HEK293 (cell line): Measurements from ENCODE around the gene GRIPAP1.

Source experiments
- CTCF ChIP-seq: fragments of 450-650 bp; formaldehyde crosslinking; IDR thresholded peaks from 2 replicates; pipeline ENCODE4 v1.5.1; 2016; ENCODE audit warnings: missing biosample characterization, missing genetic modification characterization
- HOXD13 ChIP-seq: sonication (generic); formaldehyde crosslinking; IDR thresholded peaks from 2 replicates; pipeline ENCODE4 v1.8.0; 2022; ENCODE audit warnings: missing genetic modification reagents, borderline replicate concordance
- KLF7 ChIP-seq: fragments of 450-650 bp; formaldehyde crosslinking; IDR thresholded peaks from 2 replicates; pipeline ENCODE4 v1.5.1; 2016; ENCODE audit warnings: missing biosample characterization, missing genetic modification characterization, borderline replicate concordance
- MEIS1 ChIP-seq: sonication (generic); formaldehyde crosslinking; IDR thresholded peaks from 2 replicates; pipeline ENCODE4 v1.8.1; 2022; ENCODE audit warnings: missing genetic modification reagents, mild to moderate bottlenecking, borderline replicate concordance
- MZF1 ChIP-seq: fragments of 450-650 bp; formaldehyde crosslinking; IDR thresholded peaks from 2 replicates; pipeline ENCODE4 v1.5.1; 2017; ENCODE audit warnings: missing biosample characterization, missing genetic modification characterization, borderline replicate concordance
- PBX3 ChIP-seq: sonication (generic); formaldehyde crosslinking; IDR thresholded peaks from 2 replicates; pipeline ENCODE4 v1.8.1; 2022; ENCODE audit warnings: mild to moderate bottlenecking, moderate library complexity, missing genetic modification reagents
- PRDM10 ChIP-seq: fragments of 450-650 bp; formaldehyde crosslinking; IDR thresholded peaks from 2 replicates; pipeline ENCODE4 v1.5.1; 2016; ENCODE audit warnings: missing biosample characterization, missing genetic modification characterization
- PRDM2 ChIP-seq: fragments of 450-650 bp; formaldehyde crosslinking; IDR thresholded peaks from 2 replicates; pipeline ENCODE4 v1.5.1; 2016; ENCODE audit warnings: missing biosample characterization, missing genetic modification characterization, borderline replicate concordance
- TCF7L2 ChIP-seq: IDR thresholded peaks from 2 replicates; pipeline ENCODE4 v1.6.1; 2011; ENCODE audit warnings: low read depth, mild to moderate bottlenecking, inconsistent platforms, low read length, moderate library complexity, borderline replicate concordance
- TRIM28 ChIP-seq: IDR thresholded peaks from 2 replicates; pipeline ENCODE4 v1.6.1; 2011; ENCODE audit warnings: low read length, control low read depth, borderline replicate concordance
- ZBTB11 ChIP-seq: fragments of 450-650 bp; formaldehyde crosslinking; conservative IDR thresholded peaks from 2 replicates; pipeline ENCODE4 v1.5.1; 2016; ENCODE audit warnings: low read depth, missing biosample characterization, missing genetic modification characterization
- ZBTB8A ChIP-seq: fragments of 450-650 bp; formaldehyde crosslinking; IDR thresholded peaks from 2 replicates; pipeline ENCODE4 v1.5.1; 2016; ENCODE audit warnings: missing biosample characterization, missing genetic modification characterization
- ZFP69B ChIP-seq: fragments of 450-650 bp; formaldehyde crosslinking; IDR thresholded peaks from 2 replicates; pipeline ENCODE4 v1.5.1; 2016; ENCODE audit warnings: missing biosample characterization, missing genetic modification characterization
- ZNF175 ChIP-seq: fragments of 450-650 bp; formaldehyde crosslinking; IDR thresholded peaks from 2 replicates; pipeline ENCODE4 v1.5.1; 2016; ENCODE audit warnings: missing biosample characterization, missing genetic modification characterization
- ZNF341 ChIP-seq: fragments of 450-650 bp; formaldehyde crosslinking; IDR thresholded peaks from 2 replicates; pipeline ENCODE4; 2016; ENCODE audit warnings: low read depth, missing biosample characterization, missing genetic modification characterization
- ZNF449 ChIP-seq: fragments of 450-650 bp; formaldehyde crosslinking; IDR thresholded peaks from 2 replicates; pipeline ENCODE4 v1.5.1; 2017; ENCODE audit warnings: missing biosample characterization, mild to moderate bottlenecking, missing genetic modification characterization, moderate library complexity
- ZNF521 ChIP-seq: fragments of 450-650 bp; formaldehyde crosslinking; IDR thresholded peaks from 2 replicates; pipeline ENCODE4 v1.5.1; 2017; ENCODE audit warnings: missing biosample characterization, mild to moderate bottlenecking, missing genetic modification characterization
- ZNF560 ChIP-seq: fragments of 450-650 bp; formaldehyde crosslinking; IDR thresholded peaks from 2 replicates; pipeline ENCODE4 v1.5.1; 2017; ENCODE audit warnings: missing biosample characterization, missing genetic modification characterization, borderline replicate concordance
- ZNF571 ChIP-seq: fragments of 450-650 bp; formaldehyde crosslinking; IDR thresholded peaks from 2 replicates; pipeline ENCODE4 v1.5.0; 2017; ENCODE audit warnings: missing biosample characterization, missing genetic modification characterization
- ZNF777 ChIP-seq: fragments of 450-650 bp; formaldehyde crosslinking; IDR thresholded peaks from 2 replicates; pipeline ENCODE4 v1.5.1; 2017; ENCODE audit warnings: missing biosample characterization, missing genetic modification characterization, borderline replicate concordance
- ZSCAN16 ChIP-seq: fragments of 450-650 bp; formaldehyde crosslinking; IDR thresholded peaks from 2 replicates; pipeline ENCODE4 v1.5.1; 2016; ENCODE audit warnings: missing biosample characterization, missing genetic modification characterization

The GRIPAP1 gene

GRCh38 chrX:49039598-49040375, 37.7 kb upstream of the GRIPAP1 start (continued):
- TF ChIP-seq ZNF449 (tag by site-specific recombination), result peak; percentile 95
- TF ChIP-seq CTCF (tag by site-specific recombination), result no peak; the same call in 1 of the 2 replicates
- TF ChIP-seq ZBTB11 (tag by site-specific recombination), result no peak
- no peak for TF ChIP-seq PBX3 (CRISPR knock-in tag)
- TF ChIP-seq PRDM10, result peak; percentile 99
- no peak for TF ChIP-seq KLF7 (tag by site-specific recombination)
- TF ChIP-seq ZFP69B (tag by site-specific recombination), result 0 out of 2 replicates have a peak, but pooled peaks have one; percentile 19
- TF ChIP-seq TCF7L2, result no peak
- no peak for TF ChIP-seq ZSCAN16
- no peak for TF ChIP-seq ZNF341 (tag by site-specific recombination)
- no peak for TF ChIP-seq TRIM28
- no peak for TF ChIP-seq ZNF175
- no peak for TF ChIP-seq ZNF560 (tag by site-specific recombination)
- TF ChIP-seq MZF1 (tag by site-specific recombination), result no peak
- no peak for TF ChIP-seq ZNF571 (tag by site-specific recombination)
- no peak for TF ChIP-seq ZNF777
- TF ChIP-seq ZNF521, result no peak
- no peak for TF ChIP-seq MEIS1 (CRISPR knock-in tag)
- peak; percentile 96 for TF ChIP-seq ZBTB8A (tag by site-specific recombination)
- TF ChIP-seq HOXD13 (CRISPR knock-in tag), result no peak
- no peak for TF ChIP-seq PRDM2 (tag by site-specific recombination)
